GM18907 (cell line): ENCODE results near the gene CARD16.
"Not testable (repeated sequence)": the region's sequence is repeated elsewhere in the genome, so short reads cannot be mapped to it uniquely, and the experiment has no call there.

ENCODE experiments used
- ATAC-seq: cut with Tn5 transposase; IDR thresholded peaks from one replicate; pipeline ENCODE4 v1.9.1; 2021; ENCODE audit warnings: mild to moderate bottlenecking, moderate library complexity; ENCODE audit not compliant: unreplicated experiment

The CARD16 gene

GRCh38 chr11:105044557-105045524 is at the start of gene CARD16:
CARD16 (minus strand) TSS chr11:105045335; CDS start chr11:105045297, 38 bp downstream.
- ATAC-seq: peak; percentile 100

GRCh38 chr11:105092256-105093239 is 47.4 kb upstream of the CARD16 start:
- ATAC-seq: no peak

GRCh38 chr11:105081412-105082150 is 36.4 kb upstream of the CARD16 start:
- no peak for ATAC-seq

GRCh38 chr11:105080171-105080906 is 35.2 kb upstream of the CARD16 start:
- not testable (repeated sequence) for ATAC-seq

GRCh38 chr11:105078283-105078682 is 33.1 kb upstream of the CARD16 start:
- no peak for ATAC-seq

GRCh38 chr11:105077141-105077790 is 32.1 kb upstream of the CARD16 start:
- not testable (repeated sequence) for ATAC-seq

GRCh38 chr11:105074166-105074530 is 29.0 kb upstream of the CARD16 start:
- no peak for ATAC-seq

GRCh38 chr11:105073456-105074165 is 28.5 kb upstream of the CARD16 start:
- ATAC-seq: no peak

- not testable (repeated sequence) for ATAC-seq
These were observed 26.9 kb upstream of the CARD16 start for GRCh38 chr11:105072080-105072479.

- ATAC-seq: no peak
These were observed 26.1 kb upstream of the CARD16 start for GRCh38 chr11:105071089-105071732.

- no peak for ATAC-seq
These were observed 25.2 kb upstream of the CARD16 start for GRCh38 chr11:105070306-105070705.

GRCh38 chr11:105069749-105070148 is 24.6 kb upstream of the CARD16 start:
- ATAC-seq: not testable (repeated sequence)

- not testable (repeated sequence) for ATAC-seq
These were observed 18.3 kb upstream of the CARD16 start for GRCh38 chr11:105063245-105063941.

GRCh38 chr11:105057432-105057831 is 12.3 kb upstream of the CARD16 start:
- ATAC-seq: no peak

GRCh38 chr11:105056446-105056845 is 11.3 kb upstream of the CARD16 start:
- no peak for ATAC-seq

GRCh38 chr11:105054723-105055493 is 9.8 kb upstream of the CARD16 start:
- no peak for ATAC-seq

- ATAC-seq: no peak
These were observed 7.4 kb upstream of the CARD16 start for GRCh38 chr11:105052487-105052886.
